PC-3 (cell line): ENCODE data around the gene WNT5B.

Experiments
- CTCF ChIP-seq: fragments of 300-600 bp; sonication (generic); conservative IDR thresholded peaks from 2 replicates; pipeline ENCODE4 v1.5.1; 2017; ENCODE audit warnings: antibody characterized with exemption, low read depth, mild to moderate bottlenecking, low read length
- EZH2 ChIP-seq: fragments of 300-600 bp; sonication (generic); IDR thresholded peaks from one replicate; pipeline ENCODE4 v1.6.1; 2017; ENCODE audit warnings: antibody characterized with exemption, mild to moderate bottlenecking, low read length; ENCODE audit not compliant: unreplicated experiment

GRCh38 chr12:1665366-1665765, 36.3 kb downstream of the WNT5B start:
- TF ChIP-seq CTCF (no peak), EZH2 (no peak)
